Measurements from ENCODE around the gene TERT. TPM values are rescaled to one million over a fixed set of nuclear protein-coding genes. Genes with fewer than 3 reads are reported as not detected.

Gene TERT
- total and polyA plus RNA-seq, 5 donors from 2014 or later, result 0.22 TPM; not detected in 4

- Histone ChIP-seq H3K4me1 (ENCODE audit: control insufficient read depth, insufficient read depth, low read length, poor library complexity, severe bottlenecking) (no peaks in the 10 kb centered on the region), H3K36me3 (ENCODE audit: control insufficient read depth, insufficient read depth, low read length) (no peaks in the 10 kb centered on the region), H3K27me3 (ENCODE audit: control insufficient read depth, insufficient read depth, low read length) (no peaks in the 10 kb centered on the region), H3K9me3 (ENCODE audit: control insufficient read depth in 2 of 2, low read length in 2 of 2) (no peaks in the 10 kb centered on the region), H3K4me3 (ENCODE audit: low read depth, low read length) (no peak overlapping the region), H3K27ac (ENCODE audit: insufficient read depth, low read length, poor library complexity, severe bottlenecking) (no peak overlapping the region)
- H3K4me1 Mint-ChIP-seq, result no peaks in the 10 kb centered on the region
- DNase-seq (no peak), ATAC-seq (ENCODE audit: low read depth in 2 of 2) (no peak)
- H3K27me3 Mint-ChIP-seq, result peaks cover 4% of the 10 kb centered on the region
- no peaks in the 10 kb centered on the region for H3K36me3 Mint-ChIP-seq
- no peak overlapping the region for H3K4me3 Mint-ChIP-seq
- no peak overlapping the region for H3K27ac Mint-ChIP-seq
- no peaks in the 10 kb centered on the region for H3K9me3 Mint-ChIP-seq
Observed at GRCh38 chr5:1203311-1203967, 91.4 kb downstream of the TERT start.

Other genes starting within 250 kb of the TERT start
- 10.9 TPM for gene SLC12A7, start 183.0 kb downstream of the TERT start, total RNA-seq
- 10 to 100 TPM in 1 of 4 donors, 1 to 10 TPM in 3; 2.2 to 16.0 (median 6.8) TPM for gene SLC12A7, start 183.0 kb downstream of the TERT start, polyA plus RNA-seq
- gene SLC6A19, start 93.5 kb downstream of the TERT start, total RNA-seq, result not detected
- not detected for gene SLC6A19, start 93.5 kb downstream of the TERT start, polyA plus RNA-seq
- not detected for gene SLC6A18, start 69.7 kb downstream of the TERT start, total RNA-seq
- gene SLC6A18, start 69.7 kb downstream of the TERT start, polyA plus RNA-seq, result not detected
- gene CLPTM1L, start 50.0 kb upstream of the TERT start, total RNA-seq, result 104 TPM
- 10 to 100 TPM; 25.3 to 60.8 (median 46.2) TPM for gene CLPTM1L, start 50.0 kb upstream of the TERT start, polyA plus RNA-seq
- not detected for gene SLC6A3, start 150.4 kb upstream of the TERT start, total RNA-seq
- gene SLC6A3, start 150.4 kb upstream of the TERT start, polyA plus RNA-seq, result under 1 TPM in 1 of 4 donors, not detected in 3; 0.27 TPM
- 34.7 TPM for gene LPCAT1, start 228.9 kb upstream of the TERT start, total RNA-seq
- gene LPCAT1, start 228.9 kb upstream of the TERT start, polyA plus RNA-seq, result 10 to 100 TPM; 21.4 to 29.6 (median 24.2) TPM

Data from CD4-positive, CD25-positive, alpha-beta regulatory T cell (primary cell).